IPS-18c (cell line): ENCODE data around the gene SRSF3.
"Not testable (repeated sequence)": the region's sequence is repeated elsewhere in the genome, so short reads cannot be mapped to it uniquely, and the experiment has no call there.

Source experiments
- H3K4me3 ChIP-seq: 2 replicates; pipeline ENCODE4 v1.7.0; 2013; ENCODE audit warnings: low read depth, mild to moderate bottlenecking, low read length, moderate library complexity; ENCODE audit not compliant: insufficient read depth
- H3K9me3 ChIP-seq: one replicate; pipeline ENCODE4 v1.6.1; 2013; ENCODE audit warnings: mild to moderate bottlenecking, low read length, moderate library complexity; ENCODE audit not compliant: control insufficient read depth, insufficient read depth

The SRSF3 gene

GRCh38 chr6:36598326-36598725 is 4.2 kb downstream of the SRSF3 start:
- H3K4me3 ChIP-seq = peak overlapping the region; percentile 86; the same call in 1 of the 2 replicates
- peaks cover 3% of the 10 kb centered on the region for H3K9me3 ChIP-seq

GRCh38 chr6:36598739-36599318 is 4.7 kb downstream of the SRSF3 start:
- Histone ChIP-seq H3K9me3 (peaks cover 3% of the 10 kb centered on the region), H3K4me3 (no peak overlapping the region; the same call in 1 of the 2 replicates)

DNA sequence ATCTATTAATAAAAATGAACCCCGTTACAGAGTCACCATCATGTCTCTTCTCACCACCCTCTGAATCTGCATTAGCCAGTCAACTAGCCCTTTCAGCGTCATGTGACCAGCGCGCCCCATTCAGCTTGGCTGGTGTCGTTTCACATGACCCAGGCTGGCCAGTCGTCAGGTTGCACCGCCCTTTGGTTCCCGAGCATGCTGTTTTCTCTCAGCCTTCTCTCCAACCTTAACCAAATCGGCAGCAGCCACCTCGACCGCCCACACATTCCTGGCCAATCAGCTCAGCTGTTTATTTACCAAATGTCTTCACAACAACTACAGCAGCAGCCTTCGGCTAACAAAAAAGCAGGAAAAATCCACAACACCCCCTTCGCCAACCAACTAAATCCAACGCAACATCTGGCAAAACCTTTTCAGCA is 5.6 kb downstream of the SRSF3 start:
- peaks cover 3% of the 10 kb centered on the region for H3K9me3 ChIP-seq
- no peak overlapping the region for H3K4me3 ChIP-seq

- H3K9me3 ChIP-seq = peaks cover 3% of the 10 kb centered on the region
- no peak overlapping the region for H3K4me3 ChIP-seq
Observed at GRCh38 chr6:36600564-36601146, 6.5 kb downstream of the SRSF3 start.

- not testable (repeated sequence) for H3K9me3 ChIP-seq, H3K4me3 ChIP-seq
Observed at GRCh38 chr6:36601818-36602217, 7.7 kb downstream of the SRSF3 start.

- Histone ChIP-seq H3K9me3 (peaks cover 3% of the 10 kb centered on the region), H3K4me3 (no peak overlapping the region)
Observed at GRCh38 chr6:36603222-36604089, 9.3 kb downstream of the SRSF3 start.

DNA sequence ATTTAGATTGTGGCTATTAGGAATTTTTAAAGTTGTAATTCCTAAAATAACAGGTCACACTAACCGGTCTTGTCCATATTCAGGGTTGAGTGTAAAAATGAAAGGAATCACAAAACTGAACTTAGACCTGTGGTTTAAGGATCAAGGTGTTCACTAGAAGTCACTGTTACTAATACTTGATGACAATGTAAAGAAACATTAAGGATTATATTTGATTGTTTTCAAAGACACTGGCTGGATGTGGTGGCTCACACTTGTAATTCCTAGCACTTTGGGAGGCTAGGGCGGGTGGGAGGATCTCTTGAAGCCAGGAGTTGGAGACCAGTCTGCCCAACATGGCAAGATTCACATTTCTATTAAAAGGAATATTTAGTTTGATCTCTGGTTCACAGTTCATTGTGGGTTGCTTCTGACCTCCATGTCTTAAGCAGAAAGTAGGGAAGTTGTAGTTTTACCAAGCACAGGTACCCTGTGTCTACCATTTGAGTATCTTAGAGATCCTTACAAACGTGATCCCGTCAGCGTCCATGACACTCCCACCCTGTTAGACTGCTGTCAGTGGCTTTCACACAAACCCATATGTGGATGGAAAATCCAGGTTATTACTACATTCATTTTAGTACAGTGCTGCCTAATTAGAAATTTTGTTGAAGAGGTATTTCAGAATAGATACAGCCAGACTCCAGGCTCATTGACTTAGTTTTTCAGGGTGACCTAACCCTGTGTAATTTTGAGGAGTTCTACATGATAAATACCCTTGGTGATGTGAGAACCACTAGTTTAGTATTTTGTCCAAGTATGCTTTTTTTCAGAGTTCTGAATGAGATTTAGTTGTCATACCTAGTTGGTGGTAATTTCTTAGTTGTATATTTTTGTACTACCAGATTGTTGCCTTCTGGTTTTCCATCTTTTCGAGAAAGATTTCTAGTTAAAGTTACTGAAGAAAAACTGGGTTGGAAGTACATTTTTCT is 10.2 kb downstream of the SRSF3 start:
- Histone ChIP-seq H3K9me3 (peaks cover 3% of the 10 kb centered on the region), H3K4me3 (no peak overlapping the region)

DNA sequence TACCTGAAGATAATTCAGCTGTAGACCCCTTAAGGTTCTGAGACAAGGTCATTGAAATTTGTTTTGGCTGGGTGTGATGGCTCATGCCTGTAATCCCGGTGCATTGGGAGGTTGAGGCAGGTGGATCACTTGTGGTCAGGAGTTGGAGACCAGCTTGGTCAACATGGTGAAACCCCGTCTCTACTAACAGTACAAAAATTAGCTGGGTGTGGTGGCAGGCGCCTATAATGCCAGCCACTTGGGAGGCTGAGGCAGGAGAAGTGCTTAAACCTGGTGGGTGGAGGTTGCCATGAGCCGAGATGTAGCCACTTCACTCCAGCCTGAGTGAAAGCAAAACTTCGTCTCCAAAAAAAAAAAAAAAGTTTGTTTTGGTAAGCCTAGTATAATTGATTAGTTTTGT is 11.0 kb downstream of the SRSF3 start:
- Histone ChIP-seq H3K9me3 (no peaks in the 10 kb centered on the region), H3K4me3 (no peak overlapping the region)

DNA sequence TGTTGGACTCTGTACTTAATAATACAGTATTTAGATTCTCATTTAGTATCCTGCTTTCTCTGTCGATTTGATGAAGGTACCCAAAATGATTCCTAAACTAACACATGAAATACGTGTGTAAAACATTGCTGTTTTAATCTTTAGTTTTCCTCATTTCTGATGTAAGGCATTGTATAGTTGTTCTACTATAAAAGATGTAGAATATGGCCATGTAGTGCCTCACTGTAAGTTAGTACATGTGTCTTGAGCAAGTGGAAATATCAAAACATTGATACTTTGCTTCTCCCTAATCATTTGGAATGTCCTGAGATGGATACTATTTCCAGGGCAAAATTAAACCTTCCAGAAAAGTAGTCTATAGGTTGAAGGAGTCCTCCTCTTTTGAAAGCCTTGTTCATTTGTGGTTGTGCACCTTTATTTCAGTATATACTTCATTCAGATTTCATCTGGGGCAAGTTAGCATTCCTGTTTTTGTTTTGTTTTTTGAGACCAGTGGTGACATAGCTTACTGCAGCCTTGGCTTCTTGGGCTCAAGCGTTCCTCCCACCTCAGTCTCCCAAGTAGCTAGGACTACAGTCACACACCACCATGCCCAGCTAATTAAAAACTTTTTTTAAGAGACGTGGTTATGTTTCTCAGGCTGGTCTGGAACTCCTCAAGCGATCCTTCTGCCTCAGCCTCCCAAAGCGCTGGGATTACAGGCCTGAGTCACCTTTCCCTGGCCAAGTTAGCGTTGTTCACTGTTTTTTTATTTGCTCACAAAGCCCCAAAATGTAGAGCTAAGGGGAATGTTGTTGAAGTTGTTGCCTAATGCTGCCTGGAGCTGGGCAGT is 11.6 kb downstream of the SRSF3 start:
- no peak overlapping the region for H3K4me3 ChIP-seq
- no peaks in the 10 kb centered on the region for H3K9me3 ChIP-seq

DNA sequence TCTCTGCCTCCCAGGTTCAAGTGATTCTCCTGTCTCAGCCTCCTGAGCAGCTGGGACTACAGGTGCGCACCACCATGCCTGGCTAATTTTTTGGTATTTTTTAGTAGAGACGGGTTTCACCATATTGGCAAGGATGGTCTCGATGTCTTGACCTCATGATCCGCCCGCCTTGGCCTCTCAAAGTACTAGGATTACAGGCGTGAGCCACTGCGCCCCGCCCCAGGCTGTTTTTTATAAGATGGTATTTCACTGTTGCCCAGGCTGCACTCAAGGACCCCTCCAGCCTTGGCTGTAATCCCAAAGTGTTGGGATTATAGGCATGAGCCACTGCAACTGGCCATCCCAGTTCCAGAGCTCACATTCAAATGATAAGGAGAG is 13.1 kb downstream of the SRSF3 start:
- H3K4me3 ChIP-seq, H3K9me3 ChIP-seq: not testable (repeated sequence)

GRCh38 chr6:36607683-36608386 is 13.7 kb downstream of the SRSF3 start:
- H3K9me3 ChIP-seq = no peaks in the 10 kb centered on the region
- H3K4me3 ChIP-seq = no peak overlapping the region

GRCh38 chr6:36608788-36609563 is 14.8 kb downstream of the SRSF3 start:
- no peaks in the 10 kb centered on the region for H3K9me3 ChIP-seq
- H3K4me3 ChIP-seq = no peak overlapping the region

DNA sequence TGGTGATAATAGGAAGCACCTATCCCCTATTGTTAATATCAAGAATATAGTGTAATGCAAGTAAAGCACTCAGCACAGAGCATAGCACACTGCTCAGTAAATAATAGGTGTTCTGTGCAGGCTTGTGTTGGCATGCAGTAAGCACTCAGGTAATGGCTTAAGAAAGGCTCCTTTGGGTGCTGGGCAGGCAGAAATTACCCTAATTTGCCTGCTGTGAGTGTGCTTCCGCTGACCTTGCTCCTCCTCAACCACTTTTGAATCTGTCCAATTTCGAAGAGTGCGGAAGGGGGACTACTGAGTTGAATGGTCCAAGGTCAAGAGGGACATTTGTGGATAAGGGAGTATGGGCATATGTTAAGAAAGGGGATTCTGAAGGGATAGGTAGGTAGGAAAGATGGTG is 15.4 kb downstream of the SRSF3 start:
- Histone ChIP-seq H3K9me3 (no peaks in the 10 kb centered on the region), H3K4me3 (no peak overlapping the region)

DNA sequence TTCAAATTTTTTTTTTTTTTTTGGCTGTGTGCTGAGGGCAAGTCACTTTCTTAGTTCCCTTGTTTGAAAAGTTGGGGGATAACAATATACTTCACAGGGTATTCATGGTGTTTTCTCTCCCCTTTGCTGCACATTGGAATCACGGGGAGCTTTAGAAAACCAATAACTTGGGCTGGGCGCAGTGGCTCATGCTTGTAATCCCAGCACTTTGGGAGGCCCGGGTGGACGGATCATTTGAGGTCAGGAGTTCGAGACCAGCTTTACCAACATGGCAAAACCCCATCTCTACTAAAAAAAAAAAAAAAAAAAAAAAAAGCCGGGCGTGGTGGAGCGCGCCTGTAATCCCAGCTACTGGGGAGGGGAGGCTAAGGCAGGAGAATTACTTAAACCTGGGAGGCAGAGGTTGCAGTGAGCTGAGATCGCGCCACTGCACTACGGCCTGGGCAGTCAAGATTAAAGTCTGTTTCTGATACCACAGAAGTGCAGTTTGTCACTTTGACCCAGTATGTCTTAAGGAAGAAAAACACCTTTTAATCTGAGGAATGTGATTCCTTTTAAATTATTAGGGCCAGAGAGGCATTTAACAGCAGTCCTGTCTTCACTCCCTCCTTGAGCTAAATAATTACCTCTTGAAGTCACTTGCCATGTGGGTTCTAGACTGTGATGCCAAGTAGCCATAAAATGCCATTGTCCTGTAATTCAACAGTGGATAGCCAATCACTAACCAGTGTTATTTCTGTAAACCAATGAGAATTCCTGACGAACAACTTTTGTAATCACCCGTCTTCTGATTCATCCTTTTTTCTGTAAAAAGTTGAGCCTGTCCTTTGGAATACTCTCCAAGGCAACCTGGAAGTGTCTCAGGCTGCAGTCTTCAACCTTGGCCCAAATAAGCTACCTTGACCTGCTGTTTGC is 16.1 kb downstream of the SRSF3 start:
- Histone ChIP-seq H3K4me3 (no peak overlapping the region), H3K9me3 (no peaks in the 10 kb centered on the region)
